GM19463 (cell line): ENCODE results near the gene B3GALT4.

ENCODE experiments used
- ATAC-seq: cut with Tn5 transposase; IDR thresholded peaks from one replicate; pipeline ENCODE4 v1.9.1; 2021; ENCODE audit warnings: mild to moderate bottlenecking, moderate library complexity; ENCODE audit not compliant: unreplicated experiment

Gene B3GALT4

GRCh38 chr6:33288921-33289783, 12.2 kb downstream of the B3GALT4 start, which contains the start of the genes PFDN6 and WDR46:
TSS of gene PFDN6 (plus strand) at chr6:33289601. CDS start at chr6:33289857, 256 bp downstream.
TSS of gene WDR46 (minus strand) at chr6:33289239. CDS start at chr6:33289170, 69 bp downstream.
- ATAC-seq, result peak; percentile 92

GRCh38 chr6:33289784-33290315, 12.9 kb downstream of the B3GALT4 start:
- ATAC-seq, result peak; percentile 12

GRCh38 chr6:33290459-33290858, 13.5 kb downstream of the B3GALT4 start:
- ATAC-seq, result no peak

GRCh38 chr6:33292996-33293682, 16.2 kb downstream of the B3GALT4 start:
- ATAC-seq, result no peak

- no peak for ATAC-seq
Observed at GRCh38 chr6:33294086-33294823, 17.3 kb downstream of the B3GALT4 start.

GRCh38 chr6:33295621-33296369, 18.9 kb downstream of the B3GALT4 start:
- ATAC-seq, result no peak

- ATAC-seq, result no peak
Observed at GRCh38 chr6:33296797-33297405, 20.0 kb downstream of the B3GALT4 start.

GRCh38 chr6:33297406-33297955, 20.6 kb downstream of the B3GALT4 start:
- no peak for ATAC-seq

- no peak for ATAC-seq
Observed at GRCh38 chr6:33297956-33298772, 21.2 kb downstream of the B3GALT4 start.

- ATAC-seq, result peak; percentile 16
Observed at GRCh38 chr6:33298773-33299236, 21.9 kb downstream of the B3GALT4 start, which contains the start of gene RGL2. TSS of gene RGL2 (minus strand) at chr6:33298942. CDS start at chr6:33298610, 332 bp downstream.

- peak; percentile 73 for ATAC-seq
Observed at GRCh38 chr6:33299237-33299944, 22.5 kb downstream of the B3GALT4 start.

GRCh38 chr6:33301877-33302276, 25.0 kb downstream of the B3GALT4 start:
- no peak for ATAC-seq

- no peak for ATAC-seq
Observed at GRCh38 chr6:33304216-33304615, 27.3 kb downstream of the B3GALT4 start.

- no peak for ATAC-seq
Observed at GRCh38 chr6:33305052-33305451, 28.1 kb downstream of the B3GALT4 start.

- ATAC-seq, result no peak
Observed at GRCh38 chr6:33306356-33306755, 29.4 kb downstream of the B3GALT4 start.

GRCh38 chr6:33312361-33313104, 35.6 kb downstream of the B3GALT4 start:
- ATAC-seq, result peak; percentile 29

- ATAC-seq, result no peak
Observed at GRCh38 chr6:33313105-33313708, 36.3 kb downstream of the B3GALT4 start.
